Stimulated activated CD4-positive, alpha-beta T cell treated with anti-CD3 and anti-CD28 coated beads, Interleukin-4, amount 100 ng/mL, for 24 hours (primary cell): ENCODE results near the gene TBC1D22A.

Experiments used
- DNase-seq: peaks from one replicate; pipeline ENCODE4 v3.0.0-alpha.2; 2020

The TBC1D22A gene

DNA sequence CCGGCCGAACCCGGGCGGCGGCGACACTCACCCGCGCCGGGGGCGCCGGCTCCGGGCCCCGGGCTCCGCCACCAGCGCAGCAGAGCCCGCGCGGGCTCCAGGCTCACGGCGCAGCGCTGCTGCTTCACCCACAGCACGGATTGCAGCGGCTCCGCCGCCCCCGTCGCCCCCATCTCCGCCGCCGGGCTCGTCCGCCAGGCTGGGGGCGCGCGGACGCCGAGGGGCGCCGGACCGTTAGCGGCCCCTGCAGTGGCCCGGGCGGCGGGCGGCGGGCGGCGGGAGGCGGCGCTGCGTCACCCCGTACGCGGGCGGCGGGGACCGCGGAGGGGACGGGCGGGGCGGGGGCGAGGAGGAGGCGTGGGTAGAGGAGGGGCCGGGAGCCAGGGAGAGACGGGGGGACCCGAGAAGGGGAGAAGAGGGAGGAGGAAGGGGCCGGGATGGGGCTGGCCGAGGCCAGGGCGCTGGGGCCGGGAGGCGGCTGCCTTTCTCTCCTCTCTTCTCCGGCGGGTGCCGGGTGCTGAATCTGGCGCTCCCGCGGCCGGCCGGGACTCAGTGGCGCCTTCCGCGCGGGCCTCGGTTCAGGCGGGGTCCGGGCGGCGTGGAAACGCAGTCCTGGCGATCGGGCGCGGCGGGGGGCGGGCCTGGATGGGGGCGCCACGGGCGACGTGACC lies 24.3 kb upstream of the TBC1D22A start, which contains the start of gene CERK:
Gene CERK (minus strand): TSS at position 277 of the 671 bp plus-strand sequence. CDS start 104 bp downstream, at position 173.
- peak; percentile 60 for DNase-seq

DNA sequence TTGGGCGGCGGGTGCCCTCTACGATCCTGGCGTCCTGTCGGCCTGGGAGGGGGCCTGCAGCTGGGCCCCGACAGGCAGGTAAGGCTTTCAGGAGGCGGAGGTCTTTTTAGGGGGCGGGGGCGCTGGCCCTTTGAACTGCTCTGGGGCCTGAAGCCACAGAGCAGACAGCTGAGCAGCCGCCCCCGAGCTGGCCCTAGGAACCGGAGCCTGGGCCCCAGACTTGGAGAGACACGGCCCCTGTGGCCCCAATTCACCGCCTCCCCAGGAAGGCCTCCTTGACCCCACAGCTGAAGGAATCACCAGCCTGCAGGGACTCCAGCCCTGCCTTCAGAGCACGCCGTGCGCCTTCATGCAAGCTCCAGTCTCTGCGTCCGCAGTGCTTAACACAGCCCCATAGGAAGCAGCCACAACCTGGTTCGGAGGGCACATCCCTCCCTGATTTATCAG lies 23.8 kb upstream of the TBC1D22A start:
- DNase-seq, result no peak

DNA sequence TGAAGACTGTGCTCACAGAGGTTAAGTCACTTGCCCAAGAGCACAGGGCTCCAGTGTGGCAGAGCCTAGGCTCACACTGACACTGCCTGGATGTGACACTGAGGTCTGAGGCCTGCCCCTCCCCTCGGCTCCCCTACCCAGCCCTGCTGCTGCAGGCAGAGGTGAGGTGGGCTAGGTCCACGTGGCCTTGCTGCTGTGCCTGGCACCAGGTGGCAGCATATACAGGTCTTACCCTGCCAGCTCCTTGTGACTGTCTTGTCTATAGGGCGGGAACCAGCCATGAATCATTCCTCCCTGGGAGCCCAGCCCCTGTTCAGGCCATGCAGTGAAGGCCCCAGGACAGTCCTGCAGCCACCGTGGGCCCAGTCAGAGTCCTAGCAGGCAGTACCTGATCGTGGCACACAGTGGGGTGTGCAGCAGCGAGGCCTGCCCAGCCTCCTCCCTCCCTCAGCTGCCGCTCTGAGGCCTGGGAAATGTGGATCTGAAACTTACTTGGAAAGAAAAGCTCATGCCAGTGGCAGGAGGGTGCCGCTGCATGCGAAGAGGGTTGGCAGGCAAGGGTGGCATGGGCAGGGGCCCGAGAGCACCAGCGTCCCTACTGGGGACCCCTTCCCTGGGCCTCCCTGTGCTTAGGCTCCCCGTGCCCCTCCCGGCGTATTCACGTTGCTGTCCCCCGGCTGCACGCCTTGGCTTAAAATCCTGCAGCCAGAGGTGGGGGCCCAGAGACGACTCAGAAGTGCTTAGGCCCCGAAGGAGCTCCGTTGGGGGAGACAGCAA lies 23.2 kb upstream of the TBC1D22A start:
- peak; percentile 70 for DNase-seq

DNA sequence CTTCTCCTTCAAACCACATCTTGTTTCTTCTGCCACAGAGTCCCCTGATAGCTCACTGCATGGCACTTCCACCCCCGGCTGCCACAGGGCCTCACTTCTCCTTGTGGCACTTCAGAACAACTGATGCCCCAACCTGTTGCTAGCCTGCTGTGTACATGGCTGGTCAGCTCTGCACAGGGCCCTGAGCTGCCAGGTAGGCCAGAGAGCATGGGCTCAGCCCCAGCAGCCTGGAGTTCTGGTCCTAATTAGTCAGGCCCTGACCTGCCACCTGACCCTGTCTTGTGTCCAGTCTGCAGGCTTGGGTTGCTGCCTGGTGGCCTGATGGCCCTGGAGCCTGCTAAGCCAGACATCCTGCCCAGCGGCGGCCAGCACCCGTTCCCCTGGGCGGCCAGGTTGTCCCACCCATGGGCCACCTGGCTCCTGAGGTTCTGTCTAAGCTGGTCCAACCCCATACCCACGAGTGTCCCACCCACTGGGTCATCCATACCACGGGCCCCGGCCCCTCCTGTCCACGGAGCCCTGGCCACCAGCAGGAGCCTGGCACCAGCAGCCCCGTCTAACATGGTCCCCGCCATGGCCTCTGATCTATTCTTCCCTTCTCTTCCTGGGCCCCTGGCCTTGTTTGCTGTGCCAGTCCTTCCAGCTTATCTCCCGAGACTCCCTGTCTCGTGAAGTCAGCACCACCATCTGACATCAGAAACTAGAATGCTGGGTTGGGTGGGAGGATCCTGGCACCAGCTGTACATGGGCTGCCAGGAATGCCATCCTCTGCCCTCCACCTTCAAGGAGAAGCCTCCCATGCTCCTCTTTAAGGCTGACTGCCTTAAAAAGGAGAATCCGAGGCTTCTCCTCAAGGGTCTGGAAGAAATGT lies 21.3 kb upstream of the TBC1D22A start:
- no peak for DNase-seq

DNA sequence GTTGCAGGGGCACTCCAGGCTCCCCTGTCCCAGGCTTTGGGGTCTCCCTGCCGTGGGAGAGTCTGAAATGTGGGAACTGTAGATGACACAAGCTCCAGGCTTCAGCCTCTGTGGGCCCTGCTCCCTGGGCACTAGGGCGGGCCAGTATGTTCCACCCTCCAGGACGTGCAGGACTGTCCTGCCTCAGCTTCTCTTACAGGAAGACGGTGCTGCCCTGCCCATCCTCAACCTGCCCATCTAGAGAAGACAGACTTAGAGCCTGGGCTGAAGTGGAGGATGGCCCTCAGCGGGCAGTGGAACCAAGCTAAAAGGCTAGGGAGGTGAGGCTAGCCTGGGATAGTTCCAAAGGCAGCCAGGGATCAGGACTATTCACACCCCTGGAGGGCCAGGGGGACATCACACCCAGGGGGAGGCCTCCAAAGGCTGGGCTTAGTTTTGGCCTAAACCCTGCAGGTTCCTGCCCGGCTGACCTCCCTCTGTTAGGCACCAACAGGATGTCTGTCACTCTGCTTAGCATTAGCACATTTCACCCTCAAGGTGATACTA lies 20.4 kb upstream of the TBC1D22A start:
- DNase-seq, result no peak

DNA sequence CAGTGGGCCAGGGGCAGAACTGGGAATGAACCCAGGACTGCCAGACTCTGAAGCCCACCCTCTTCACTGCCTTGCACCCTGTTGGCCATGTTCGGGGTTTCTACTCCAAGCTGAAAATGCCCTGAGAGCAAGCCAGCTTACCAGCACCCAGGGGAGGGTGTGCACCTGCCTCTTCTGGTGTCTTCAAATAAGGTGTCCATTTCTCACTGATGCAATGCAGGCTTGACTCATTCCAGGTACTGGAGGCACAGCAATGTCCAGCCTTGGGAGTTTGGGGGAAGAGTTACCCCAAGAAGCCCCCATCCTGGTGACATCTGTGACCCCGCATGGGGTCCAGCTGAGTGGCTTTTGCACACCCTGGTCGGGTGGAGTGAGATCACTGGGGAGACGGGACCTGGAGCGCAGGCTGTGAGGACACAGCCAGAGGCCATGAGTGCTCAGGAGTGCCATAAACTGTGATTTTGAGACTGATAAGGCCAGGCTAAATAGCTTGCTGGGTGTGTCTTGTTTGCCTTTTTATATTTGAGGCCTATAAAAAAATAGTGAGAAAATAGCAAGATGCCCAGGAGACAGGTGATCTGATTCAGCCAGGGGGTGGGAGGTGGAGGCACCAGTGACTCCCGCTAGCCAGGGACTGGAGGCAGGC lies 19.8 kb upstream of the TBC1D22A start:
- no peak for DNase-seq

DNA sequence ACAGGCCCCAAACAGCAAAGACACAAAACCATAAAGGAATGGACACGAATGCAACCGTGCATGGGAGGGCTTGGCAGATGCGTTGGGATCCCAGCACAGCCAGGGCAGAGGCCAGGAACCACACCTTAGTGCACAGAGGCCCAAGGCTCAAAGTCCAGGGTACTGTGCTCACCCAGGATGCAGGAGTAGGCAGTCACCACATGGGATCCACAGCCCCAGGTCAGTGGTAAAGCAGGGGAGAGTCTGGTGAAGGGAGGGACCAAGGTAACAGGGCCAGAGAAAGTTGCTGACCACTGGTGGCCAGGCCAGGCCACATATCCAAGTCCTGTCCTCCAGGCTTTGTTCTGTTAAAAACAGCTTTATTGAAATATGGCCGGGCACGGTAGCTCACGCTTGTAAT lies 17.9 kb upstream of the TBC1D22A start:
- DNase-seq, result no peak

DNA sequence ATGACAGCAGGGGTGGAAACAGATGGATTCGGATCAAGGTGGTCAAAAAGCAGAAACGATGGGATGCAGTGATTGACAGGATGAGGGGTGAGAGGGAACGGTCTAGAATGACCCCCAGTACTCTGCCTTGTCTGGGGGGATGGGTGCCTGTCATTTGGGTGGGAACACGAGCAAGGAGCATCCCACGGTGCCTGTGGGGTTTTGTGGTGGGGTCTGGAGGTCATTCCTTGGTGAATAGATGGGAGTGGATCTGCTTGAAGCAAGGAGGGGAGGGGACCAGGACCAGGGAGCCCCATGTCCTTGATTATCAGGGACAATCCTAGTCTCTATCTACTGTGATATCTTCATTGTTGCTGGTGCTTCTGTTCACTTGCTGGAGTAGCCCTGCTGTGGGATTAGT lies 16.3 kb upstream of the TBC1D22A start:
- DNase-seq, result no peak

DNA sequence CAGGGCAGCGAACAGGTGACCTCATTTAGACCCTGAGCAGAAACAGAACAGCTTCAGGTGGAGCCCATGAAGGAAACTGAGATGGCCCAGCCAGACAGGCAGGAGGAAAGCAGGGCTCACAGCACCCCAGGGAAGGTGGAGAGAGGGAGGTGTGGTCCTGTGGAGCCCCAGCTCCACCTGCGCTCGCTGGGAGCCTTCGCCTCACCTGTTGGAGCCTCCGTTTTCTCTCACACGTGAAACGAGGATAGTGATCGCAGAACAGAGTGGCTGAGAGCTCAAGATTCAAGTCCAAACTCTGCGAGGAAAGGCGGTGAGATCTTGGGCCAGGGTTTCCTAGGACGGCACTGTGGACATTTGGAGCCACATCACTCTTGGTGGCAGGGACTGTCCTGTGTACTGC lies 15.8 kb upstream of the TBC1D22A start:
- DNase-seq, result no peak

DNA sequence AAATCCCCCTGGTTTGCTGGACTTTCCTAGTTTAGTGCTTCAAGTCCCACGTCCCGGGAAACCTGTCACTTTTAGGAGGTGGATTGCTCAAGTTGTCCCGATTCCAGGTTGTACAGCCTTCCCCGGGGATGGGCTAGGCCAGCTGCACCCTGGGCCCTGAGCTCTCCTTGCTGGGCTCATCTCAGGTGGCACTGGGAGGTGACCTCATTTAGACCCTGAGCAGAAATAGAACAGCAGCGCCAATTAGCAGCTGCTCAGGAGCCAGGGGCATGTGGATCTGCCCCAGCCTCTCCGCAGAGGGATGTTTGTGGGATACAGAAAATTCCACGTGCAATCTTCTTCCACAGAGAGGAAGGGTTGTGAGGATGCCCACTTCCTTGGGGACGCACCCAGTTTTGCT lies 14.8 kb upstream of the TBC1D22A start:
- no peak for DNase-seq

DNA sequence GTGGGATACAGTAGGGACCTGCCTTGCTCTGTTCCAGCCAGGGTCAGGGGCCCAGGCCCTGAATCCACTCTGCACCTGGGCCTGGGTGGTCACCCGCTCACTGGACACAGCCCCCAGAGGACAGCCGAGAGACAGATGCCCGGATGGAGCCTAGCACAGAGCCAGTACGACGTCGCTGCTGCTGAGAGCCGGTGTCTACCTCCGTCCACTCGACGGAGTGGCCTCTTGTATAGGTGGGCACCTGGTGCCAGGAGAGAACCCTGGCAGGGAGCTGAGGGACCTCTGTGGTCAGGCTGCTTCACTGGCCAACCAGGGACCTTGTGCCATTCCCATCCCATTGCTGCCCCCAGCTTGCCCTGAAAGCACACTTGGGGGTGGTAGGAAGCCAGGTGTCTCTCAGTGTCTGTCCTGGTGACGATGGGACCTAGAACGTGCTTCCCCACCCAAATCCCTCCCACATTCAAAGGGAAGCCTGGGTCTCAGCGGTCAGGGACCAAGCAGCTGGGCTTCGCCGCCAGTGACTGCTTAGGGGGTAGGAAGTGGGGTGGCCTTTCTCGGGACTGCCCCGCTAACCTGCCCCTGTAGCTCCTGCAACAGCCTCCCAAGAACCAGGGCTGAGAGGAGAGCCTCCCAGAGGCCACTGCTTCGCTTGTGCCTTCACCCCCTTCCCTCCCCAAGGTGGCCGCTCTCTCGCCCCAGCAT lies 14.1 kb upstream of the TBC1D22A start:
- no peak for DNase-seq

DNA sequence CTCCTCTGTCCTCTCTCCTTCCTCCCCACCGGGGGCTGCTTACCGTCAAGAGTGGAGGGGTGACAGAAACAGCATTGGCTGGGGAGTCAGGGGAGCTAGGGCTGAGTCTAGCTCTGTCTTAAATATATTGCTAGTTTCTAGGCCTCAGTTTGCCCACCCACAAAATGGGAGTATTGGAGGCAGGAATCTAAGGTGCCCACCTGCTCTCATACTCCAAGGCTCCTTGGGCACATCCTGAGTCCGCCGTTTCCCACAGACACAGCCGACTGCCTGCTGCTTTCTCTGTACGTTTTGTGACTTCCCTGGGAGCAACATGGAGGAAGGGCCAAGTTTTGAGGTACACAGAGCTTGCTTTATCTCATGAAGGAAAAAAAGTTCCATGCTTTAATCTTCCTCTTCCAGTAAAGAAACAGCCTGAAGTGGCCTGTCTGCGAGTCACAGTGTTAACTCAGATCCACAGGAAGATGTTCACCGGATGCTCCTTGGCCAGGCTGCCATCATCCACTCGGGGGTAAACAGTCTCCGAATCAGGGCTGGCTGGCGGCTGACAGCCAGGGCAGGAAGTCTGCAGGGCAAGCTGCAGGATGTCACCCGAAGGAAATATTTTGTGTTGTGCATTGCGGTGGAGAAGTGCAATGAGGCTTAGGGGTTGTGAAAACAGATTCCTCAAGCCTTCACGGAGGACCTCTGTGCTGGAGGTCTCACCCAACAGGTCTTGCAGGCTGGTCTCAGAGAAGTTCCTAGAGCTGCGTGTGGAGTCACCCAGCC lies 13.4 kb upstream of the TBC1D22A start:
- DNase-seq, result peak; percentile 55

DNA sequence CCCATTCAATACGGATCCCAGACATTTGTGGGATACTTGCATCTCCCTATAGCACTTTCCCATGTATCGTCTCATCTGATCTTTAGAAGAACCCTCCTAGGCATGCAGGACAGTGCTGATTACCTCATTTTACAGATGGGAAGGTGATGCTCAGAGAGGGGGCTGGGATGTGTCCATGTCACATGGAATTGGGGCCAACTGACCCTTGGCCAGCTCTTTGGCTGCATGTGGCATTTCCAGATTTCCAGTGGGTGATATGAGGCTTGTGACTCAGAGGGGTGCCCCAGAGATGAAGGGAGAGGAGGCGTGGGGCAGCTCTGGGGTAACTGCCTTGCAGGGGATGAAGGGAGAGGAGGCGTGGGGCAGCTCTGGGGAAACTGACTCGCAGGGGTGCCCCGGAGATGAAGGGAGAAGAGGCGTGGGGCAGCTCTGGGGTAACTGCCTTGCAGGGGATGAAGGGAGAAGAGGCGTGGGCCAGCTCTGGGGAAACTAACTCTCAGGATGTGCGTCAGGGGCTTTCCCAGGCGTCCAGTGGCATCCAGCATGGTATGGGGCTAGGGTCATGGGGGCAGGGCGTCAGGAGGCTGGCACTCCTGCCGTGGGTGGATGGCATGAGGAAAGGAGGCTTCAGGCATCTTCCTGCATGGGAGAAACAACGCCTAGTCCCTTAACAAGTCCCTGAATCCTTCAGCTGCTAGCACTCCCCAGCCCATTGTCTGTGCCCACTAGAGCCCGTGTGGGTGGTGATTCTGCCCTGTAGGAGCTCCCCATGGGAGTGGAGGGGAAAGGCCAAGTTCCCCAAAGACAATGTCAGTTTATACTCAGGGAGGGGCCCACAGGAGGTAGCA lies 12.5 kb upstream of the TBC1D22A start:
- no peak for DNase-seq

DNA sequence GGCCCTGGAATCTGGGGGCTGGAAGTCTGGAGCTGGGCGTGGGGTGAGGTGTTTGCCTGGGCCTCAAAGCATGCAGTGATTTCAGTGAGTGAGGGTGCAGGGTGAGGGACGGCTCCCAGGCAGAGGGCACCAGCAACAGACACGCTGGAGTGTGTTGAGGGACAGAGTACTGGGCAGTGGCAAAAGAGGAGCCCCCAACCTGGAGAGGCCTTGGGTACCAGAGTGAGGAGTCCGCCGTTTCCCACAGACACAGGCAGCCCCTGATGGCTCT lies 12.0 kb upstream of the TBC1D22A start:
- DNase-seq, result no peak

DNA sequence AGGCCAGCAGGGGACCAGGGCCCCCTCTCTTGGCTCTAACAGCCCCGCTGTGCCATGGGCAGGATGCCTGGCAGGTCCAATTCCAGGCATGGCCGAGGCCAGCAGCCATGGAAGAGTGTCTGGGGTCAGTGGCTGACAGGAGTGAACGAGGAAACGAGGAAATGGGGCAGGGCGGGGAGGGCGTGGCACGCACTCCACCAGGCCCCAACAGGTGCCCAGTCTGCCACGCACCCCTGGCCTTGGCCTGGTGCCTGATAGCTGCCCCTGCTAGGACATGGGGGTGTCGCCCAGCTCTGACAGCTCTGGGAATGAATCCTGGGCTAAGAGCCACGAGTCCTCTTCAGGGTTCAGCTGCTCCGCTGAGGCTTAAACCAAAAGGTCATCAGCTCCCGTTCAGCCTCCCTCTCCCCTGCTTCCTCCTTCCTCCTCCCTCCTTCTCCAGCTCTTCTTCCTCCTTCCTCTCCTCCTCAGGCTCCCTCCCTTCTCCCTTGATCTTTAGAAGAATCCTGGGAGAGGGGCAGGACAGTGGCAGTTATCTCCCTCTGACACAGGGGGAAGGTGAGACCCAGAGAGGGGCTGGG lies 11.5 kb upstream of the TBC1D22A start:
- DNase-seq, result no peak

DNA sequence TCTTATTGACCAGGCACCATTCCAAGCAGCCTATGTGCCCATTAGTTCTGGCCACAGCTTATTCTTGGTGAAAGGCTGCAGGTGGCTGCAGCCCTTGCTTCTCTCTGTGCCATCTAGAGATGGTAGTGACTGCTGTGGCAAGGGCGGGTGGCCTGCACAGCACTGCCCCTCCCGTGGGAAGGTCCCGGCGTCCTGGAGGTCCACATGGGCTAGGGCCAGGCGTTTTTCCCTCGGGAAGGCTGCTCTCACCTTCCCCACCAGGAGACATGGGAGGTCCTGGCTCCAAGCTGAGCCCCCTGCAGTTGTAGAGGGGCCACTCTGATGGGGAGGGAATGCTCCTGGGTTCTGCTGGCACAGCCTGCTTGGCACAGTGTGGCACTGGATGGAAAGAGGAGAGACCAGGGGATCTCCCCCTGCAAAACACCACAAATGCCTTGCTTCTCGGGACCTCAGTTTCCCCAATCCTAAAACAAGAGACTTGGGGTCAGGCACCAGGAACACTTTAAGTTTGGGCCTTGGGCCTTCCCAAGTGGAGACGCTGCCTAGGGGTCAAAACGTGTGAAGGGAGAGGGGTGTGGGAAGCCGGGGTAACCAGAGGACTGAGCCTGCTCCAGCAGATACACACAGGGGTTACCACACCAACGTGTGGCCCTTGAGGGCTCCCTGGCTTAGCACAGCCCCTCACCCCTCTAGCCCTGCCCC lies 10.0 kb upstream of the TBC1D22A start:
- no peak for DNase-seq

DNA sequence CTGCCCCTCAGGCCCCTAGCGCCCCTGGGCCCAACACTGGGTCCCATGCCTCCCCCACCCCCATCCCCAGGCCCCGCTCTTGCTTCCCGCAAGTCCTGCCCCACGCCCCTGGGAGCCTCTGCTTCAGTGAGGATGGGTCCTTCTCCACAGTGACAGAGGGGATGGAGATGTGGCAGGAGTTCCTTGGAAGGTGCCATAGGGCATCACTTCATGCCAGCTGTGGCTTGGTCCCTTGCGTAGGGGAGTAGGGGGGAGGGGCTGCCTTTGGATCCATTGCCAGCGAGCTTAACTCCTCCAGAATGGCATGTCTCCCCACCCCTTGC lies 9.5 kb upstream of the TBC1D22A start:
- no peak for DNase-seq

DNA sequence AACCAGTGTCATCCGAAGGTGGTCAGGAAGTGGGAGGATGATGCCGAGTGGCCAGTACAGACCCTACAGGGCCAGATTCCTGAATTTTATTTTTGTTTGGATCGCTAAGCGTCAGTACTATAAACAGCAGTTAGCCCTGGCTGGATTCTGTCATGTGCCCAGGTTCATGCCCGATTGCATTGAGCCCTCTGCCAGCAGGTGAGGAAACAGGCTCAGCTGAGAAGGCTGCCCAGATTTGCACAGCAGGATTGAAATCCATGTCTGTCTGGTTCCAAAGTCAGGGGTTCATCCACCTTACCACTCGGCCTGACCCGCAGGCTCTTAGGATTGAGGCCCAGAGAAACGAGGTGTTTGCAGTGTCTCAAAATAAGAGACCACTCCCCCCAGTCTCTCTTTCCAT lies 9.1 kb upstream of the TBC1D22A start:
- no peak for DNase-seq

DNA sequence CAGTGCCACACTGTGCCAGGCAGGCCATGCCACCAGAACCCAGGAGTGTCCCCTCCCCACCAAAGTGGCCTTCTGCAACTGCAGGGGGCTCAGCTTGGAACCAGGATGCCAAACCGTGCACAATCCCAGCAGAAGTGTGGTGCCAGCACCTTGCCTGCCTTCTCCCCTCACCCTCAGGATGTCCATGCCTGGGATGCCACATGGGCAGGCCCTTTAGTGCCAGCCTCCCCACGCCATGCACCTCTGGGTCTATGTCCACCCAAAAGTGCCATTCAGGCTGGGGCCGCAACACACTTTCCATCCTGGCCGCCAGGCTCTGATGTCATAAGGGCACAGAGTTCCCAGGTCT lies 8.7 kb upstream of the TBC1D22A start:
- DNase-seq, result no peak
